Keratinocyte (primary cell): ENCODE measurements around the gene HLX. TPM values are rescaled to one million over a fixed set of nuclear protein-coding genes. Genes with fewer than 3 reads are reported as not detected.

ENCODE experiments used
- DNase-seq: peaks from one replicate; pipeline ENCODE4 v3.0.0-alpha.2; 2011; ENCODE audit warnings: low read depth, missing footprints, low spot score
- FAIRE-seq: peaks from 2 replicates; lab custom pipeline; 2011; peaks lifted over from hg19 to GRCh38; lab: Jason Lieb, UNC
- H2AFZ ChIP-seq: 2 replicates; pipeline ENCODE4 v1.6.0; 2012; ENCODE audit warnings: low read length, control low read depth, inconsistent platforms; ENCODE audit not compliant: control insufficient read depth
- H3K27ac ChIP-seq: 2 replicates; pipeline ENCODE4 v1.5.1; 2011; ENCODE audit warnings: low read length; ENCODE audit not compliant: control insufficient read depth, insufficient read depth
- H3K27me3 ChIP-seq: 3 replicates; pipeline ENCODE4 v1.6.0; 2011; ENCODE audit warnings: low read length; ENCODE audit not compliant: control insufficient read depth, insufficient read depth; ENCODE audit errors: extremely low read depth
- H3K36me3 ChIP-seq, 2 experiments: 2 replicates in 1 of 2; 3 replicates in 1 of 2; pipeline ENCODE4 v1.5.1; 2011; ENCODE audit warnings: low read length in 2 of 2, mild to moderate bottlenecking in 1 of 2; ENCODE audit not compliant: control insufficient read depth in 2 of 2, insufficient read depth in 2 of 2; ENCODE audit errors: extremely low read depth in 1 of 2
- H3K4me1 ChIP-seq: 3 replicates; pipeline ENCODE4 v1.5.1; 2011; ENCODE audit warnings: low read length; ENCODE audit not compliant: control insufficient read depth, insufficient read depth; ENCODE audit errors: extremely low read depth
- H3K4me2 ChIP-seq: 3 replicates; pipeline ENCODE4 v1.6.0; 2011; ENCODE audit warnings: low read depth, low read length; ENCODE audit not compliant: control insufficient read depth, insufficient read depth; ENCODE audit errors: extremely low read depth
- H3K4me3 ChIP-seq, 3 experiments: fragments of 200-600 bp in 1 of 3; sonication (generic) in 1 of 3; 2 replicates in 2 of 3; 3 replicates in 1 of 3; pipeline ENCODE4 v1.5.1; 2011 to 2016; ENCODE audit warnings: low read length in 3 of 3, mild to moderate bottlenecking in 3 of 3, control low read depth in 2 of 3, inconsistent platforms in 1 of 3, low read depth in 1 of 3, mixed read lengths in 1 of 3, mixed run types in 1 of 3, moderate library complexity in 1 of 3; ENCODE audit not compliant: control insufficient read depth in 2 of 3, insufficient read depth in 2 of 3; ENCODE audit errors: extremely low read depth in 1 of 3
- H3K79me2 ChIP-seq: 2 replicates; pipeline ENCODE4 v1.6.0; 2012; ENCODE audit warnings: low read length; ENCODE audit not compliant: control insufficient read depth, insufficient read depth
- H3K9ac ChIP-seq: 3 replicates; pipeline ENCODE4 v1.6.0; 2011; ENCODE audit warnings: low read length; ENCODE audit not compliant: control insufficient read depth, insufficient read depth; ENCODE audit errors: extremely low read depth
- H3K9me1 ChIP-seq: 3 replicates; pipeline ENCODE4 v1.6.0; 2011; ENCODE audit warnings: low read length; ENCODE audit not compliant: control insufficient read depth, insufficient read depth; ENCODE audit errors: extremely low read depth
- H3K9me3 ChIP-seq: 2 replicates; pipeline ENCODE4 v1.5.1; 2012; ENCODE audit warnings: low read depth, low read length; ENCODE audit not compliant: control insufficient read depth
- H4K20me1 ChIP-seq: 3 replicates; pipeline ENCODE4 v1.6.0; 2011; ENCODE audit warnings: low read length; ENCODE audit not compliant: control insufficient read depth, insufficient read depth; ENCODE audit errors: extremely low read depth
- EZH2 ChIP-seq: IDR thresholded peaks from one replicate; pipeline ENCODE4 v1.6.1; 2012; ENCODE audit warnings: inconsistent platforms, mild to moderate bottlenecking, low read length, moderate library complexity
- dilution Hi-C: fragments of 300-500 bp; cut with MboI; formaldehyde crosslinking; loops from one replicate; pipeline ENCODE4 v1.7.0; 2020; ENCODE audit warnings: low sequenced_read_pairs; ENCODE audit not compliant: extremely low pct_ligation_motif_present
- polyA plus RNA-seq, 5 experiments: library from polyadenylated mRNA; depleted of rRNA in 3 of 5; stranded (reverse) in 3 of 5; stranded (forward) in 1 of 5; unstranded in 1 of 5; fragments of >200 nt; gene quantifications; 1 replicate in 1 of 5; 2 replicates in 3 of 5; 3 replicates in 1 of 5; pipeline versions ENCODE4 v1.2.1 to v1.2.3, GENCODE V29; 2011 to 2012; ENCODE audit warnings: missing spikeins in 2 of 5, low read depth in 1 of 5, low replicate concordance in 1 of 5
- TF ChIP-seq, protein P1 (sequence below), 3 experiments: IDR thresholded peaks in 1 of 3; conservative IDR thresholded peaks in 1 of 3; optimal IDR thresholded peaks in 1 of 3; 2 replicates in 2 of 3; 3 replicates in 1 of 3; pipeline versions ENCODE3 to v1.5.1; 2011; ENCODE audit warnings: low read length in 3 of 3, mild to moderate bottlenecking in 3 of 3, moderate library complexity in 2 of 3, control low read depth in 1 of 3, inconsistent platforms in 1 of 3; ENCODE audit not compliant: insufficient read depth in 2 of 3; ENCODE audit errors: extremely low read depth in 1 of 3

Gene HLX
- polyA plus RNA-seq, 1 donor (not counting 4 experiments of a cell fraction or from before 2014, with no cell fraction given), result not detected

DNA sequence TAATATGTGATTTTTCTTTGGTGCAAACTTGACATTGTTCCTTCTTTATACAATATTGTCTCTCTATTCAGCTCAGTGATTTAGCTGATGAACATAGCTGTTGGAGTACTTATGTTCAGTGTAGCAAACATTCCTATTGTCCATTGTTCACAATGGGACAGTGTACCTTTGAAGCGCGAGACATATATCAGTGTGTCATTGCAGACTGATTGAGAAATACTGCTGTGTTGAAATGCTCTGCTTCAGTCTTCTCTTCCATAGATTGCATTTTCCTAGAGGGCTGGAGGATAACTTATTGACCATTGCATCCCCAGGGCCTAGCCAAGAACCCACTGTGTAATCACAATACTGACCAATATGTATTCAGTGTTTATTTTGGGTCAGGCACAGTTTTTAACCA, 46.5 kb downstream of the HLX start:
- dilution Hi-C loops, result no loop called here
- Histone ChIP-seq H3K36me3 (no peaks in the 10 kb centered on the region), H3K27me3 (no peaks in the 10 kb centered on the region)

DNA sequence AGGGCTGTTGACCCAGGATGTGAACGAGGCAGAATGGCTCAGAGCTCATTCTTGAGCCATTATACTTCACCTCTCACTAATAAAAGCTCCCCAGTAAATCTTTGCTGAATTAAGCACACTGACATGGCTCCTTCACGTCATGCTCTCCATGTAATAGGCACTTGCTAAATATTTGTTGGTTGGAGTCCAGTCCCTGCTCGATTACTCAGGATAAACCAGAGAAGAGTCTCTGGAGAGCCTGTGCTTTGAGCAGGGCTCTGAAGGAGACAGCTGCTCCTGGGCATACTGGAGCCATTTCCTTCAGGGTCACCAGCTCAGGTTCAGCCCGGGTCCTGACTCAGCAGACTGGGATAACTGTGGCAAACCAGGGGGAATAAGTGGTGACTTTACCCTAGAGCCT, 46.9 kb downstream of the HLX start:
- H4K20me1 ChIP-seq, result no peaks in the 10 kb centered on the region
- no peak overlapping the region for H3K4me3 ChIP-seq
- no peak overlapping the region for H3K27ac ChIP-seq
- H3K9me3 ChIP-seq, result no peaks in the 10 kb centered on the region
- H3K36me3 ChIP-seq, result no peaks in the 10 kb centered on the region
- H3K4me1 ChIP-seq, result no peaks in the 10 kb centered on the region
- no peak for DNase-seq
- H2AFZ ChIP-seq, result no peak overlapping the region
- dilution Hi-C loops, result no loop called here
- H3K4me2 ChIP-seq, result no peak overlapping the region
- TF ChIP-seq, protein P1, sequence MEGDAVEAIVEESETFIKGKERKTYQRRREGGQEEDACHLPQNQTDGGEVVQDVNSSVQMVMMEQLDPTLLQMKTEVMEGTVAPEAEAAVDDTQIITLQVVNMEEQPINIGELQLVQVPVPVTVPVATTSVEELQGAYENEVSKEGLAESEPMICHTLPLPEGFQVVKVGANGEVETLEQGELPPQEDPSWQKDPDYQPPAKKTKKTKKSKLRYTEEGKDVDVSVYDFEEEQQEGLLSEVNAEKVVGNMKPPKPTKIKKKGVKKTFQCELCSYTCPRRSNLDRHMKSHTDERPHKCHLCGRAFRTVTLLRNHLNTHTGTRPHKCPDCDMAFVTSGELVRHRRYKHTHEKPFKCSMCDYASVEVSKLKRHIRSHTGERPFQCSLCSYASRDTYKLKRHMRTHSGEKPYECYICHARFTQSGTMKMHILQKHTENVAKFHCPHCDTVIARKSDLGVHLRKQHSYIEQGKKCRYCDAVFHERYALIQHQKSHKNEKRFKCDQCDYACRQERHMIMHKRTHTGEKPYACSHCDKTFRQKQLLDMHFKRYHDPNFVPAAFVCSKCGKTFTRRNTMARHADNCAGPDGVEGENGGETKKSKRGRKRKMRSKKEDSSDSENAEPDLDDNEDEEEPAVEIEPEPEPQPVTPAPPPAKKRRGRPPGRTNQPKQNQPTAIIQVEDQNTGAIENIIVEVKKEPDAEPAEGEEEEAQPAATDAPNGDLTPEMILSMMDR (optimal IDR thresholded peaks at IDR 0.05 in 1 of 3, IDR thresholded peaks at IDR 0.05 in 1 of 3, conservative IDR thresholded peaks at IDR 0.05 in 1 of 3; ENCODE audit: extremely low read depth in 1 of 3, insufficient read depth in 2 of 3, low read length in 3 of 3), result no peak
- no peak for TF ChIP-seq EZH2
- H3K79me2 ChIP-seq, result no peaks in the 10 kb centered on the region
- no peak overlapping the region for H3K9ac ChIP-seq
- FAIRE-seq, result no peak
- no peaks in the 10 kb centered on the region for H3K9me1 ChIP-seq
- H3K27me3 ChIP-seq, result no peaks in the 10 kb centered on the region

More for the DNA sequence above, 46.5 kb downstream of the HLX start:
- Histone ChIP-seq H3K4me3 (no peak overlapping the region), H4K20me1 (no peaks in the 10 kb centered on the region), H3K4me2 (no peak overlapping the region), H3K9me1 (no peaks in the 10 kb centered on the region), H3K9ac (no peak overlapping the region), H3K9me3 (no peaks in the 10 kb centered on the region), H3K27ac (no peak overlapping the region), H2AFZ (no peak overlapping the region), H3K79me2 (no peaks in the 10 kb centered on the region), H3K4me1 (no peaks in the 10 kb centered on the region)
- DNase-seq (no peak), FAIRE-seq (no peak)
- TF ChIP-seq EZH2, result no peak
- TF ChIP-seq, protein P1 (optimal IDR thresholded peaks at IDR 0.05 in 1 of 3, IDR thresholded peaks at IDR 0.05 in 1 of 3, conservative IDR thresholded peaks at IDR 0.05 in 1 of 3; ENCODE audit: extremely low read depth in 1 of 3, insufficient read depth in 2 of 3, low read length in 3 of 3), result no peak
